Immature natural killer cell (primary cell): ENCODE measurements around the gene CEP250. TPM values are rescaled to one million over a fixed set of nuclear protein-coding genes. Genes with fewer than 3 reads are reported as not detected.
"Not testable (repeated sequence)": the region's sequence is repeated elsewhere in the genome, so short reads cannot be mapped to it uniquely, and the experiment has no call there.

ENCODE experiments used
- DNase-seq, 3 donors: peaks; one replicate each; pipeline ENCODE4 v3.0.0; 2022; ENCODE audit warnings: mixed read lengths in 1 of 3
- H3K27ac Mint-ChIP-seq, 6 donors: one replicate each; pipeline ENCODE4 v1.8.0; 2020; ENCODE audit warnings: mixed read lengths in 6 of 6, mild to moderate bottlenecking in 5 of 6, inconsistent platforms in 4 of 6, moderate library complexity in 3 of 6
- H3K27me3 Mint-ChIP-seq, 3 donors: one replicate each; pipeline ENCODE4 v1.8.0; 2020 to 2021; ENCODE audit warnings: low read depth in 3 of 3, mild to moderate bottlenecking in 3 of 3, mixed read lengths in 3 of 3, moderate library complexity in 3 of 3, inconsistent platforms in 1 of 3
- H3K36me3 Mint-ChIP-seq, 3 donors: one replicate each; pipeline ENCODE4 v1.8.0; 2020; ENCODE audit warnings: mixed read lengths in 3 of 3, inconsistent platforms in 2 of 3, mild to moderate bottlenecking in 2 of 3
- H3K4me1 Mint-ChIP-seq, 2 donors: one replicate each; pipeline ENCODE4 v1.8.0; 2020; ENCODE audit warnings: inconsistent platforms in 2 of 2, mild to moderate bottlenecking in 2 of 2, mixed read lengths in 2 of 2, moderate library complexity in 1 of 2
- H3K4me3 Mint-ChIP-seq, 5 donors: one replicate each; pipeline ENCODE4 v1.8.0; 2020; ENCODE audit warnings: mild to moderate bottlenecking in 5 of 5, mixed read lengths in 5 of 5, inconsistent platforms in 3 of 5, moderate library complexity in 3 of 5
- H3K9me3 Mint-ChIP-seq, 6 donors: one replicate each; pipeline ENCODE4 v1.8.0; 2020; ENCODE audit warnings: mild to moderate bottlenecking in 6 of 6, mixed read lengths in 6 of 6, inconsistent platforms in 4 of 6, moderate library complexity in 3 of 6
- polyA plus RNA-seq, 3 donors: library from polyadenylated mRNA; unstranded; fragments of 300-500 nt; fragmentation: Illumina TruSeq; gene quantifications; one replicate each; pipeline ENCODE4 v1.2.3, GENCODE V29; 2021

Gene CEP250
- polyA plus RNA-seq, 3 donors from 2014 or later, result 2.5 to 22.4 (median 4.4) TPM

DNA sequence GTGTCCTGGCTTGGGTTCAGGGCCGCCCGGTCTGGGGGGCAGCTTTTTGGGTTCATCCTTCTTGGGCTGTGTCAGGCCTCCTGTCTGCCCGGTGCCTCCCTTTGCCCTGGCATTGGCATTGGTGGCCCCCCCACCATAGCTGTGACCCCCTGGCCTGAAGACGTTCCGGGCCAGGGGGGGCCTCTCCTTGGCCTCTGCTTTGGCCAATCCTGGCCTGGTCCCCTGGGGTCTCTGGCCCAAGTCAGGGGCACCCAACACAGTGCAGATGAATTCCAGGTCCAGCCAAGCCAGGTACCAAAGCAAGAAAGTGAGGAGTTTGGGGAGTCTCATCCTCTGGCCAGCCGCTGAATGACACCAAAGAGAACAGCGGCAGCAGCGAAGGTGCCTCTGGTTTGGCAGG lies 17.8 kb upstream of the CEP250 start:
- H3K4me3 Mint-ChIP-seq, result no peak overlapping the region
- H3K9me3 Mint-ChIP-seq, result no peaks in the 10 kb centered on the region
- no peaks in the 10 kb centered on the region for H3K36me3 Mint-ChIP-seq
- DNase-seq, result no peak
- H3K27ac Mint-ChIP-seq, result no peak overlapping the region
- H3K4me1 Mint-ChIP-seq, result peaks cover 0 to 2% of the 10 kb centered on the region in 2 donors
- H3K27me3 Mint-ChIP-seq, result peaks cover 0 to 13% (median 10%) of the 10 kb centered on the region in 3 donors

DNA sequence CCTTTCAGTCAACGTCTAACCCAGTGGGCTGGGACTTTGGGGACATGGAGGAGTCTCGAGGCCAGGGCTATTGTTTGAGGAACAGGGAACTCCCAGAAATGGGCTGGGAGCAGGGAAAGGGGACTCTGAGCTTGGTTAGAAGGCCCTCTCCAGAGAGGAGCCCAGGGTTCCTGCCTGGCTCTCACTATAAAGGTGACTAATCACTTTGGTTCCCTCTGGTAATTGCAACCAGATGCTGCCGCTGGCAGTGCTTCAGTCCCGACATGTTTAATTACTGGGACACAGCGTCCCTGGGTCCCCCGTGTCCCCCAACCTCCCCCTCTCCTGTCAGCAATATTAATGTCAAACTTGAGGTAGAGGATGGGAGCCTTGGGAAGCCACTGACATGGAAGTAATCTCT lies 12.4 kb upstream of the CEP250 start:
- DNase-seq, result no peak
- Mint-ChIP-seq H3K36me3 (no peaks in the 10 kb centered on the region), H3K4me1 (peaks cover 7 to 10% of the 10 kb centered on the region in 2 donors), H3K27ac (no peak overlapping the region), H3K4me3 (no peak overlapping the region), H3K9me3 (no peaks in the 10 kb centered on the region), H3K27me3 (peaks cover 2 to 13% (median 12%) of the 10 kb centered on the region in 3 donors)

DNA sequence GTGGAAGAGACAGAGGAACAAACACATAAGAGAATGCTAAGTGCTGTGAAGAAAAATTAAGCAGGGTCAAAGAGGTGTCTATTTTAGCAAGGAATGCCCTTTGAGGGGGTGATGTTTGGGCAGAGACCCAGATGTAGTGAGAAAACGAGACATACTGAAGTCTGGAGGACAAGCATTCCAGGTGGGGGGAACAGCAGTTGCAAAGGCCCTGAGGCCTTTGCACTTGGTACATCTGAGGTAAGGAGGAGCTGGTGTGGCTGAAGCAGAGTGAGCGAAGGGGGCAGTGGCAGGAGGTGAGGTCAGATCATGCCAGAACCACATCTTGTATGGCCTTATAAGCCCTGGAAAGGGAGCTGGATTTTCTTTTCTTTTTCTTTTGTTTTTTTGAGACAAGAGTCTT lies 11.2 kb upstream of the CEP250 start:
- DNase-seq, result no peak
- peaks cover 7 to 10% of the 10 kb centered on the region in 2 donors for H3K4me1 Mint-ChIP-seq
- no peak overlapping the region for H3K27ac Mint-ChIP-seq
- no peak overlapping the region for H3K4me3 Mint-ChIP-seq
- H3K36me3 Mint-ChIP-seq, result no peaks in the 10 kb centered on the region
- peaks cover 2 to 12% (median 11%) of the 10 kb centered on the region in 3 donors for H3K27me3 Mint-ChIP-seq
- H3K9me3 Mint-ChIP-seq, result no peaks in the 10 kb centered on the region

DNA sequence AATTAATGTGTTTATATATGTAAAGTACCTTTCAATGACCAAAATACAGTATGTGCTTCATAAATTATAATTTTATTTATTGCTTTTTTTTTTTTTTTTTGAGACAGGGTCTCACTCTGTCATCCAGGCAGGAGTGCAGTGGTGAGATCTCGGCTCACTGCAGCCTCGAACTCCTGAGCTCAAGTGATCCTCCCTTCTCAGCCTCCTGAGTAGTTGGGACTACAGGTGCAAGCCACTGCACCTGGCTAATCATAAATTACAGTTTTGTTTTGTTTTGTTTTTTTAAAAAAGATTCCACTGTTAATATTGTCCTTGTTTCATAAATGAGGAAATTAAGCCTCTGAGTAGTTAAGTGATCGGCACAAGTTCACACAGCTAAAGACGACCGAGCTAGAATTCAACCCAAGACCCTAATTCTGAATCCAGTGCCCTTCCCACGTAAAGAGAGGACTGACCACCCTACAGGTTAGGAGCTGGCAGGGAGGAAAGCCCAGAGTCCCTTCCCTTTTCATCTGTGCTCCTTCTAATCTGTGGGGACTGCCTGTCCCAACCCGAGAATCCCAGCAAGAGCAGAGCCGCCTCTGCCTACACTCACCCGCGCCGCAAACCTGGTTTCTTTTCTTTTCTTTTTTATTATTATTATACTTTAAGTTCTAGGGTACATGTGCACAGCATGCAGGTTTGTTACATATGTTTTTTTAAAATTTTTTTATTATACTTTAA lies 8.9 kb upstream of the CEP250 start:
- no peak overlapping the region for H3K27ac Mint-ChIP-seq
- peaks cover 7 to 10% of the 10 kb centered on the region in 2 donors for H3K4me1 Mint-ChIP-seq
- H3K9me3 Mint-ChIP-seq, result no peaks in the 10 kb centered on the region
- no peaks in the 10 kb centered on the region for H3K36me3 Mint-ChIP-seq
- DNase-seq, result no peak
- peaks cover 2 to 5% (median 2%) of the 10 kb centered on the region in 3 donors for H3K27me3 Mint-ChIP-seq
- H3K4me3 Mint-ChIP-seq, result peak overlapping the region; percentile 39 to 90 (median 77)

DNA sequence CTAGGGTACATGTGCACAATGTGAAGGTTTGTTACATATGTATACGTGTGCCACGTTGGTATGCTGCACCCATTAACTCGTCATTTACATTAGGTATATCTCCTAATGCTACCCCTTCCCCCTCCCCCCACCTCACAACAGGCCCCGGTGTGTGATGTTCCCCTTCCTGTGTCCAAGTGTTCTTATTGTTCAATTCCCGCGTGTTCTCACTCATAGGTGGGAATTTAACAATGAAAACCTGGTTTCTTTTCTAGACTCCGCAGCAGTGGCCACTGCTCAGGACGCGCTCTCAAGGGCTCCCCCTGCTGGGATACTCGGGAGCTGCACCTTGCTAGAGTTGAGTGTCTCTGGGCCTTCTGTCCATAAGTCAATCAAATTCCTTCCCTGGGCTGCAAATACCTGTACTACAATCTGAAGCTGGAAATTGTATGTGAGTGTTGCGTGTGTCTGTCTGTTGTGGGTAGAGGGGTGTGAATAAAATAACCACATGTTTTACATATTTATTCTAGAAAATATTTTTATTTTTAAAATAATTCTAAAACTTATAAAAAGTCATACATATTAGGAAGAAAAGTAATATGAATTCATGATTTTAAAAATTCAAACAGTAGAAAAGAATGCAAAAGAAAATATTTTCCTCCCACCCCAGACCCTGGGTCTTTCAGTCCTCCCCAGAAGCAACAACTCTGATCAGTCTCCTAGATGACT lies 8.2 kb upstream of the CEP250 start:
- H3K4me1 Mint-ChIP-seq, result peaks cover 7 to 10% of the 10 kb centered on the region in 2 donors
- H3K36me3 Mint-ChIP-seq, result no peaks in the 10 kb centered on the region
- H3K9me3 Mint-ChIP-seq, result no peaks in the 10 kb centered on the region
- peaks cover 2% of the 10 kb centered on the region in 3 donors for H3K27me3 Mint-ChIP-seq
- H3K4me3 Mint-ChIP-seq, result peak overlapping the region; percentile 84 to 90 (median 86)
- peak overlapping the region in 2 of 6 donors; percentile 5 to 70 for H3K27ac Mint-ChIP-seq
- DNase-seq, result peak; percentile 79 to 83 (median 80)

DNA sequence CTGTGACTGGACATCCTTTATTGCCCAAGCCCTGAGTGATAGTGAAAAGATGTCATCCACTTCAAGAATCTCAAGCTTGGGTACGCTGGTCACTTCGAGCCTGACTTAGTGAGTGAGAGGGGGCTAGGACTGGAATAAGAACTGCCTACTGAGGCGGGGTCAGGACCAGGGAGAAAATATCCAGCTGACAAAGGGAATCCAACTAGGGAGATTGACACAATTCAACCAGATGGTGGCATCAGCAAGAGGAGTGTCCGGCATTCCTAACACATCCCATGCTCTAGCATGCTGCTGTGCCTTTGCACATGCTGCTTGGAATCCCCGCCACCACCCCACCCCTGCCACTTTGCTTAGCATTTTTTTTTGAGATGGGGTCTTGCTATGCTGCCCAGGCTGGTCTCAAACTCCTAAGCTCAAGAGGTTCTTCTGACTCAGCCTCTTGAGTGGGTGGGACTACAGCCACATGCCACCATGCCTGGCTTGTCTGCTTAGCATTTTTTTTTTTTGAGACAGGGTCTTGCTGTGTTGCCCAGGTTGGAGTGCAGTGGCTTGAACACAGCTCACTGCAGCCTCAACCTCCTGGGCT lies 6.5 kb upstream of the CEP250 start:
- no peak for DNase-seq
- H3K4me1 Mint-ChIP-seq, result peaks cover 9 to 10% of the 10 kb centered on the region in 2 donors
- no peaks in the 10 kb centered on the region for H3K36me3 Mint-ChIP-seq
- H3K9me3 Mint-ChIP-seq, result no peaks in the 10 kb centered on the region
- no peak overlapping the region for H3K27ac Mint-ChIP-seq
- no peak overlapping the region for H3K4me3 Mint-ChIP-seq
- peaks cover 0 to 2% (median 2%) of the 10 kb centered on the region in 3 donors for H3K27me3 Mint-ChIP-seq

DNA sequence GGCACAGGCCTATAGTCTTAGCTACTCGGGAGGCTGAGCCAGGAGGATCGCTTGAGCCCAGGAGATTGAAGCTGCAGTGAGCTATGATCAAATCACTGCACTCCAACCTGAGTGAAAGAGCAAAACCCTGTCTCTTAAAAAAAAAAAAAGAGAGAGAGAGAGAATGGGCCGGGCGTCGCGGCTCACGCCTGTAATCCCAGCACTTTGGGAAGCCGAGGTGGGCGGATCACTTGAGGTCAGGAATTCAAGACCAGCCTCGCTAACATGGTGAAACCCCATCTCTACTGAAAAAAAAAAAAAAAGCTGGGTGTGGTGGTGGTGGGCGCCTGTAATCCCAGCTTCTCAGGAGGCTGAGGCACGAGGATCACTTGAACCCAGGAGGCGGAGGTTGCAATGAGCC lies 5.5 kb upstream of the CEP250 start:
- H3K27ac Mint-ChIP-seq, DNase-seq, H3K36me3 Mint-ChIP-seq, H3K27me3 Mint-ChIP-seq, H3K4me3 Mint-ChIP-seq, H3K9me3 Mint-ChIP-seq: not testable (repeated sequence)
- peaks cover 13 to 15% of the 10 kb centered on the region in 2 donors for H3K4me1 Mint-ChIP-seq

DNA sequence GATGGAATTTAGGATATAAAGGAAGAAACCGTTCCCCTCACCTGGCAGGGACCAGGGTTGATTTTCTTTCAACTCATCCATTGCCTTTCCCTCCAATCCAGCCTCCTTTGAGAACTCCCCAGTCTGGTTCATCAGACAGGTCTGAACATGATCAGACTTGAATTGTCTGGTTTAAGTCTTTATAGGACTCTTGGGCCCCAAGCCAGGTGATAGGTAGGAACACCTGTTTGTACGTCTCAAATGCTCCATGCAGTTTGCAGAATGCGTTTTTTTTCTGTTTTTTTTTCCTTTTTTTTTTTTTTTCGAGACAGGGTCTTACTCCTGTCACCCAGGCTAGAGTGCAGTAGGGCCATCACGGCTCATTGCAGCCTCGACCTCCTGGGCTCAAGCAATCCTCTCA lies 4.1 kb upstream of the CEP250 start:
- Mint-ChIP-seq H3K4me1 (peaks cover 19 to 25% of the 10 kb centered on the region in 2 donors), H3K4me3 (no peak overlapping the region), H3K9me3 (no peaks in the 10 kb centered on the region), H3K36me3 (no peaks in the 10 kb centered on the region), H3K27ac (no peak overlapping the region), H3K27me3 (peaks cover 0 to 4% (median 2%) of the 10 kb centered on the region in 3 donors)
- DNase-seq, result no peak

DNA sequence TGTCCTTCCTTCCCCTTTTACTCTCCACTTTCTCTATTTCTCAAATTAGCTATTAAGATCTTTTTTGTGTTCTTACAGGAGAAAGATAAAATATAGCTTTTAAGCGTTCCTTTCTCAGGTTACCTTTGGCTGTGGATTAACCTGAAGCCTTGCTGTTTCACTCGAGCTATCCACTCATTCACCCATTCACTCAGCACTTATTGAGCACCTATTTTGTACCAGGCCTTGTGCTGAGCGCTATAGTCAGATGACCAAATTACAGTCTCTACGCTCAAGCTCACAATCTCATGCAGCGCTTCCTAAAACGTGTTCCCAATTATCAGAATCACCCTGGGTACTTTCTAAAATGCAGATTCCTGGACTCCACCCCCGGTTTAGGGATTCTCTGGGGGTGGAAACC lies 1.8 kb upstream of the CEP250 start:
- Mint-ChIP-seq H3K4me1 (peaks cover 14 to 17% of the 10 kb centered on the region in 2 donors), H3K27me3 (peaks cover 0 to 4% (median 2%) of the 10 kb centered on the region in 3 donors), H3K27ac (peak overlapping the region in 2 of 6 donors; percentile 18 to 98), H3K4me3 (peak overlapping the region; percentile 95 to 99 (median 96)), H3K9me3 (no peaks in the 10 kb centered on the region), H3K36me3 (no peaks in the 10 kb centered on the region)
- no peak for DNase-seq

DNA sequence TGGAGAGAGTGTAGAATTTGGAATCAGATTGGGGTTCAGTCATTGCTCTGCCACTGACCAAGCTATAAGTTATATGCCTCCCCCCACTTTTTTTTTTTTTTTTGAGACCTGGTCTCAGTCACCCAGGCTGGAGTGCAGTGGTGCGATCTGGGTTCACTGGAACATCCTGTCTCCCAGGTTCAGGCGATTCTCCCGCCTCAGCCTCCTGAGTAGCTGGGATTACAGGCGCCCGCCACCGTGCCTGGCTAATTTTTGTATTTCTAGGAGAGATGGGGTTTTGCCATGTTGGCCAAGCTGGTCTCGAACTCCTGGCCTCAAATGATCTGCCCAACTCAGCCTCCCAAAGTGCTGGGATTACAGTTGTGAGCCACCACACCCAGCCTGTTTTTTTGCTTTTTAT lies 1.3 kb downstream of the CEP250 start:
- H3K36me3 Mint-ChIP-seq, H3K9me3 Mint-ChIP-seq, H3K27me3 Mint-ChIP-seq, H3K27ac Mint-ChIP-seq, DNase-seq: not testable (repeated sequence)
- H3K4me1 Mint-ChIP-seq, result peaks cover 14 to 17% of the 10 kb centered on the region in 2 donors
- H3K4me3 Mint-ChIP-seq, result peak overlapping the region in 4 of 5 donors; percentile 24 to 99 (median 62)

DNA sequence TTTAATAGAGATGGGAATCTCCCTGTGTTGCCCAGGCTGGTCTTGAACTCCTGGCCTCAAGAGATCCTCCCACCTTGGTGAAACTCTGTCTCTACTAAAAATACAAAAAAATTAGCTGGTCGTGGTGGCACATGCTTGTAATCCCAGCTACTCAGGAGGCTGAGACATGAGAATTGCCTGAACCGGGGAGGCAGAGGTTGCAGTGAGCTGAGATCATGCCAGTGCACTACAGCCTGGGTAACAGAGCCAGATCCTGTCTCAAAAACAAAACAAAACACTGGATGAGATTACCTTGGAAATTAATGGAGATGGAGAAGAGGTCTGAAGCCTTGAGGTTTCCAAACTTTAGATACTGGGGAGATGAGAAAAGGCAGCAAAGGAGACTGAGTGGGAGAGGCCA lies 2.1 kb downstream of the CEP250 start:
- not testable (repeated sequence) for DNase-seq, H3K27me3 Mint-ChIP-seq, H3K36me3 Mint-ChIP-seq, H3K9me3 Mint-ChIP-seq, H3K4me3 Mint-ChIP-seq
- peaks cover 14 to 17% of the 10 kb centered on the region in 2 donors for H3K4me1 Mint-ChIP-seq
- peak overlapping the region in 1 of 6 donors; percentile 49 for H3K27ac Mint-ChIP-seq

DNA sequence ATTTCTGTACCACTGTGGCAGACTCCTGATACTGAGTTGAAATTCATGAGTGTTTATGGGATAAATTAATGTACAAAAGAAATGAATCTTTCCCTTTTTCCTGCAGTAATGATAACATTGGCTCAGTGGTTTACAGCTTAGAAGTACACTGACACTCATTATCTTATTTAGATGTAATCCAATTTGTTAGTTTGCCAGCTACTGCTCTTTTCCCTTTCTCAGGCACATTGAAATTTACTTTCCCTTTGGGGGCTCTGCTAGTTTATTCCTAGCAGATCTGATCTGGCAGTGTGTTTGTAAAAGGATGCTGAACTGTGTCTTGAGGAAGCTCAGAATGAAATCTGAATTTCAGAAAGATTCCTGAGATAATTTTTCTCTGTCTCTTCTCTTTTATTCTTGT lies 3.0 kb downstream of the CEP250 start:
- Mint-ChIP-seq H3K4me1 (peaks cover 14 to 18% of the 10 kb centered on the region in 2 donors), H3K9me3 (no peaks in the 10 kb centered on the region), H3K4me3 (no peak overlapping the region), H3K27ac (peak overlapping the region in 1 of 6 donors; percentile 53), H3K27me3 (peaks cover 0 to 4% (median 2%) of the 10 kb centered on the region in 3 donors), H3K36me3 (peaks cover 0 to 3% (median 0%) of the 10 kb centered on the region in 3 donors)
- DNase-seq, result no peak

DNA sequence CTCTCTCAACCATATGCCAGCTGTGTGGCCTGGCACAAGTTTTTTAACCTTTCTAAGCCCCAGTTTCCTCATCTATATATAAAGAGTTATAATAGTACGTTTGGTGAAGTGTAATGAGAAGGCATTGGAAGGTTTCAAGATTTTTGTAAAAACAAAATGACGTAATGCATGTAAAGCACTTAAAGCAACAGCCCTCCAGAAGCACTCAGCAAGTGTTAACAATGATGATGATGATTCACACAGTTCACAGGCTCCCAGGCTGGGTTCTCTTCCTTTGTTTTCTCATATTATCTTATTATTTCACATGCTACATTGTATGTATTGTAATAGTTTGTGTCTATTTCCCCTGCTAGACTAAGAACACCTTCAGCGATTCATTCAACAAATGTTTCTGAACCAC lies 6.2 kb downstream of the CEP250 start:
- Mint-ChIP-seq H3K4me1 (peaks cover 0 to 6% of the 10 kb centered on the region in 2 donors), H3K36me3 (peaks cover 0 to 3% (median 0%) of the 10 kb centered on the region in 3 donors), H3K27me3 (peaks cover 0 to 1% (median 0%) of the 10 kb centered on the region in 3 donors), H3K27ac (no peak overlapping the region), H3K4me3 (no peak overlapping the region), H3K9me3 (no peaks in the 10 kb centered on the region)
- no peak for DNase-seq

DNA sequence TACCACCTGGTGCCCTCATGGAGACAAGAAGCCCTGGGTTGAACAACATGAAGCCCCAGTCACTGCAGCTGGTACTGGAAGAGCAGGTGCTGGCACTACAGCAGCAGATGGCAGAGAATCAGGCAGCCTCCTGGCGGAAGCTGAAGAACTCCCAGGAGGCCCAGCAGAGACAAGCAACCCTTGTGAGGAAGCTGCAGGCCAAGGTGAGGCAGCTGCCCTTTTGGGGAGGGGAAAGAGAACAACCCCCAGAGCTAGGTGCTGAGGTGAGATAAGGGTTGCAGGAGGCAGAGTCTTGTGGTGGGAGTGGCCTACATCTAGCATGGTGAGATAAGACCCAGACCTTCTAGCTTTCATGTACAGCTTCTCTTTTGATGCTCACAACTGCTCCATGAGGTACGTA lies 7.0 kb downstream of the CEP250 start:
- no peak for DNase-seq
- Mint-ChIP-seq H3K4me1 (peaks cover 0 to 6% of the 10 kb centered on the region in 2 donors), H3K9me3 (no peaks in the 10 kb centered on the region), H3K27ac (no peak overlapping the region), H3K27me3 (peaks cover 0 to 1% (median 0%) of the 10 kb centered on the region in 3 donors), H3K36me3 (peaks cover 0 to 3% (median 0%) of the 10 kb centered on the region in 3 donors), H3K4me3 (no peak overlapping the region)
